Mammary epithelial cell (primary cell): Measurements from ENCODE around the gene MS4A4E.

Experiments used
- EZH2 ChIP-seq: IDR thresholded peaks from 2 replicates; pipeline ENCODE4 v1.6.1; 2012; ENCODE audit warnings: low read length, inconsistent platforms, borderline replicate concordance
- TF ChIP-seq, protein P1 (sequence below), 2 donors: IDR thresholded peaks in 1 of 2; conservative IDR thresholded peaks in 1 of 2; 2 replicates each; pipeline ENCODE4 v1.5.1; 2011 to 2012; ENCODE audit warnings: inconsistent platforms in 2 of 2, low read length in 2 of 2, mild to moderate bottlenecking in 2 of 2, control low read depth in 1 of 2, low read depth in 1 of 2; ENCODE audit not compliant: insufficient read depth in 1 of 2; ENCODE audit errors: extremely low read depth in 1 of 2

DNA sequence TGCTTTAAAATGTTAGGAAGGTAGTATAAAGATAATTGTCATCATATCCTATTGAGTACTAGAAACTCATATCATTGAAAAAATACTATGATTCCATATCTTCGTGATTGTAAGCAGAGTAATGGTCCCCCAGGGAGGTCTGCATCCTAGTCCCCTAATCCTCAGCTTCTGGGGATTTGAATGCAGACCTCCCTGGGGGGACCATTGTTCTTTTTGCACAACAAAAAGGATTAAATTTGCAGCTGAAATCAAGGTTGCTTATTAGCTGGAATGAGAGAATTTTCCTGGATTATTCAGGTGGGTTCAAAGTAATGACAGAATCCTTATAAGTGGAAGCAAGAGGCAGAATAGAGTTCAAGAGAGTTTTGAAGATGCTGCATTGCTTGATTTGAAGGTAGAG lies 34.0 kb downstream of the MS4A4E start:
- TF ChIP-seq, protein P1, sequence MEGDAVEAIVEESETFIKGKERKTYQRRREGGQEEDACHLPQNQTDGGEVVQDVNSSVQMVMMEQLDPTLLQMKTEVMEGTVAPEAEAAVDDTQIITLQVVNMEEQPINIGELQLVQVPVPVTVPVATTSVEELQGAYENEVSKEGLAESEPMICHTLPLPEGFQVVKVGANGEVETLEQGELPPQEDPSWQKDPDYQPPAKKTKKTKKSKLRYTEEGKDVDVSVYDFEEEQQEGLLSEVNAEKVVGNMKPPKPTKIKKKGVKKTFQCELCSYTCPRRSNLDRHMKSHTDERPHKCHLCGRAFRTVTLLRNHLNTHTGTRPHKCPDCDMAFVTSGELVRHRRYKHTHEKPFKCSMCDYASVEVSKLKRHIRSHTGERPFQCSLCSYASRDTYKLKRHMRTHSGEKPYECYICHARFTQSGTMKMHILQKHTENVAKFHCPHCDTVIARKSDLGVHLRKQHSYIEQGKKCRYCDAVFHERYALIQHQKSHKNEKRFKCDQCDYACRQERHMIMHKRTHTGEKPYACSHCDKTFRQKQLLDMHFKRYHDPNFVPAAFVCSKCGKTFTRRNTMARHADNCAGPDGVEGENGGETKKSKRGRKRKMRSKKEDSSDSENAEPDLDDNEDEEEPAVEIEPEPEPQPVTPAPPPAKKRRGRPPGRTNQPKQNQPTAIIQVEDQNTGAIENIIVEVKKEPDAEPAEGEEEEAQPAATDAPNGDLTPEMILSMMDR (conservative IDR thresholded peaks at IDR 0.05 in 1 of 2, IDR thresholded peaks at IDR 0.05 in 1 of 2; ENCODE audit: extremely low read depth in 1 of 2, insufficient read depth in 1 of 2, low read depth in 1 of 2, low read length in 2 of 2): no peak
- TF ChIP-seq EZH2: no peak
